HG03103 (cell line): ENCODE measurements around the gene GTF2H1.

Experiments
- ATAC-seq: cut with Tn5 transposase; IDR thresholded peaks from one replicate; pipeline ENCODE4 v1.9.1; 2021; ENCODE audit warnings: low read depth; ENCODE audit not compliant: unreplicated experiment

The GTF2H1 gene

GRCh38 chr11:18408558-18409291, 86.4 kb downstream of the GTF2H1 start:
- ATAC-seq = no peak

GRCh38 chr11:18416459-18416858, 94.1 kb downstream of the GTF2H1 start:
- ATAC-seq = no peak
